PC-9 (cell line): ENCODE data around the gene CDH1.

Source experiments
- CTCF ChIP-seq: fragments of 200-600 bp; sonication (generic); conservative IDR thresholded peaks from 2 replicates; pipeline ENCODE4 v1.6.1; 2017; ENCODE audit warnings: mixed run types, antibody characterized with exemption, mild to moderate bottlenecking, moderate library complexity
- EZH2 ChIP-seq: fragments of 200-600 bp; sonication (generic); IDR thresholded peaks from 2 replicates; pipeline ENCODE4 v1.8.0; 2017; ENCODE audit warnings: antibody characterized with exemption, low read depth

GRCh38 chr16:68734782-68735181 is 2.3 kb upstream of the CDH1 start:
- TF ChIP-seq CTCF: no peak
- no peak for TF ChIP-seq EZH2
